ENCODE results near the gene CEP112.

Gene CEP112

DNA sequence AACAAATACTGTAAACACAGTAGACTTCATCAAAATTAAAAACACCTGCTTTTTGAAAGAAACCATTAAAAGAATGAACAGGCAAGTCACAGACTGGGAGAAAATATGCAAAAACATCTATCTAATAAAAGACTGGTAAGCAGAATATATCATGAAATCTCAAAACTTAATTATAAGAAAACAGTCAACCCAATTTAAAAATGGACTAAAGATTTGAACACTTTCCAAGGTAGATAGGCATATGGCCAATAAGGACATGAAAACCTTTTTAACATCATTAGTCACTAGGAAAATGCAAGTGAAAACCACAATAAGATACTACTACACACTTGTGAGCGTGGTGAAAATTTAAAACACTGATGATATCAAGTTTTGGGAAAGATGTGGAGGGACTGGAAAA lies 218.7 kb downstream of the CEP112 start:
- DNase-seq (ENCODE audit: low read depth): no peak
- TF ChIP-seq CTCF (IDR thresholded peaks at IDR 0.05; ENCODE audit: control insufficient read depth, extremely low read depth, insufficient read depth): no peak
- no peak overlapping the region for H3K4me3 ChIP-seq (ENCODE audit: low read depth, low read length)

DNA sequence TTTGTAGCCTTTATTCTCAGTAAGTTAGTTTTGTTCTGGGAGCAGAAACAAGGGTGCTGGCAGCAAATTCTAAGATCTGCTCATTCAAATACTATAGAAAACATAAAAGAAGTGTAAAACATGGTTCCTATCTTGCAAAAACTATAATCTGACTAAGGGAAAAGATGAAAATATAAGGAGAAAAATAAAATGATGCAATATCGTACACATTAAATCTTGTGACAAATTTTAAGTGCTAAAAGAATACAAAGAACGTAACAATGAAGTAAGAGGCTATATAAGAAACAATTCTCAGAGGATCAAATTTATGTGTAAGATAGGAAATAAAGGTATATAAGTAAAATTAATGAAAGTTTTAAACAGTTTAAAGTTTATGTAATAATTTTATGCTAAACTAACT lies 224.6 kb downstream of the CEP112 start:
- no peak overlapping the region for H3K4me3 ChIP-seq (ENCODE audit: low read depth, low read length)
- no peak for DNase-seq (ENCODE audit: low read depth)
- no peak for TF ChIP-seq CTCF (IDR thresholded peaks at IDR 0.05; ENCODE audit: control insufficient read depth, extremely low read depth, insufficient read depth)

DNA sequence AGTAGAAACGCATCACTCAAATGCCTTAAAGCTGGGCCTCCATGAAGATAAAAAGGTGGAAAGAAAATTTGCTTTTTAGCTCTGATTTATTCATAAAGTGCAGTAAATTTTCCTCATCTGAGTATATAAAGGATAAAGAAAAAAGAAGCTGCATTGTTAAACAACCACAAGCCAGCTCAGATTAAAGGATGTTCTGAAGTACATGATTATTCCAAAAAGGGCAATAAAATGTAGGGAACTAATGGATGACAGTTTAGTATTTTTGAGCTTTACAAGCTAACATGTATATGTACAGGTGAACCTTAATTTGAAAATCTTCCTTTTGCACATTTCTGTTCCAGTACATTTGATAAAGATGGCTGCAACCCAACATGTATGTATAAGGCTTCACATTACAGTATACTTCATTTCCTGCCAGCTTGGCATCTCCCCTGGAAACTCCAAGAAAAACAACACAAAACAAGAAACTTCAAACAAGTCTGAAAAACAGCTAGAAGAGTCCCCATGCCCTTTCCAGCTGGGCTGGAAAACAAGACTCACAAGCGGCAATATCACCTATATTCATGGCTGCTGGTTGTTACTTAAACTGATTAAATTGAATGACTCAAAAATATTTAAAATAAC lies 225.7 kb downstream of the CEP112 start:
- DNase-seq (ENCODE audit: low read depth): no peak
- H3K4me3 ChIP-seq (ENCODE audit: low read depth, low read length): no peak overlapping the region
- TF ChIP-seq CTCF (IDR thresholded peaks at IDR 0.05; ENCODE audit: control insufficient read depth, extremely low read depth, insufficient read depth): no peak

- no peak for TF ChIP-seq CTCF (IDR thresholded peaks at IDR 0.05; ENCODE audit: control insufficient read depth, extremely low read depth, insufficient read depth)
- DNase-seq (ENCODE audit: low read depth): no peak
- H3K4me3 ChIP-seq (ENCODE audit: low read depth, low read length): no peak overlapping the region
Observed at GRCh38 chr17:65963179-65963578, 228.8 kb downstream of the CEP112 start.

- no peak for TF ChIP-seq CTCF (IDR thresholded peaks at IDR 0.05; ENCODE audit: control insufficient read depth, extremely low read depth, insufficient read depth)
- H3K4me3 ChIP-seq (ENCODE audit: low read depth, low read length): no peak overlapping the region
- no peak for DNase-seq (ENCODE audit: low read depth)
Observed at GRCh38 chr17:65959630-65960029, 232.3 kb downstream of the CEP112 start.

GRCh38 chr17:65956814-65957213 lies 235.1 kb downstream of the CEP112 start:
- no peak for DNase-seq (ENCODE audit: low read depth)
- no peak for TF ChIP-seq CTCF (IDR thresholded peaks at IDR 0.05; ENCODE audit: control insufficient read depth, extremely low read depth, insufficient read depth)
- no peak overlapping the region for H3K4me3 ChIP-seq (ENCODE audit: low read depth, low read length)

- H3K4me3 ChIP-seq (ENCODE audit: low read depth, low read length): no peak overlapping the region
- TF ChIP-seq CTCF (IDR thresholded peaks at IDR 0.05; ENCODE audit: control insufficient read depth, extremely low read depth, insufficient read depth): no peak
- no peak for DNase-seq (ENCODE audit: low read depth)
Observed at GRCh38 chr17:65954148-65954449, 237.8 kb downstream of the CEP112 start.
